GM12872 (cell line): ENCODE results near the gene TFR2.

ENCODE experiments used
- CTCF ChIP-seq: IDR thresholded peaks from 3 replicates; pipeline ENCODE4 v1.5.1; 2011; ENCODE audit warnings: low read depth, mild to moderate bottlenecking, low read length, moderate library complexity; ENCODE audit not compliant: insufficient read depth

Gene TFR2

DNA sequence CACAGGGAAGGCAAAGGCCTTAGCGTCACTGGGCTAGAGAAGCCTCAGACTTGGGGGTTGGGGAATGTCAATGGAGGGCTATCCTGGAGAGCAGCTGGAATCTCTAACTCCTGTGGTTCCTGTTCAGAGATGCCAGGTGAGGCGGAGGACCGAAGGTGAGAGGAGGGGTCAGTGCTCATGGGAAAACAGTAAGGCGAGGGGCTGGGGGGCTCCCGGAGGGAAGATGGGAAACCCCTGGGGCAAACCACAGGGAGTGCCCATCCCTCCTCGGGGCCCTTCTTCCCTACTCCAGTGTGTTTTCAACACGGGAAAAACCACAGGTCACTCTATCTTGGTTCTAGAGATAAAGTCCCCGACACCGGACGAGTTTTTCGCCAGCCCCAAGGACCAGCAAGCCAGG, 58.7 kb downstream of the TFR2 start:
- TF ChIP-seq CTCF, result no peak

- no peak for TF ChIP-seq CTCF
Measured at GRCh38 chr7:100582041-100582579, 59.2 kb downstream of the TFR2 start.

- TF ChIP-seq CTCF, result no peak
Measured at GRCh38 chr7:100580466-100581283, 60.7 kb downstream of the TFR2 start.

DNA sequence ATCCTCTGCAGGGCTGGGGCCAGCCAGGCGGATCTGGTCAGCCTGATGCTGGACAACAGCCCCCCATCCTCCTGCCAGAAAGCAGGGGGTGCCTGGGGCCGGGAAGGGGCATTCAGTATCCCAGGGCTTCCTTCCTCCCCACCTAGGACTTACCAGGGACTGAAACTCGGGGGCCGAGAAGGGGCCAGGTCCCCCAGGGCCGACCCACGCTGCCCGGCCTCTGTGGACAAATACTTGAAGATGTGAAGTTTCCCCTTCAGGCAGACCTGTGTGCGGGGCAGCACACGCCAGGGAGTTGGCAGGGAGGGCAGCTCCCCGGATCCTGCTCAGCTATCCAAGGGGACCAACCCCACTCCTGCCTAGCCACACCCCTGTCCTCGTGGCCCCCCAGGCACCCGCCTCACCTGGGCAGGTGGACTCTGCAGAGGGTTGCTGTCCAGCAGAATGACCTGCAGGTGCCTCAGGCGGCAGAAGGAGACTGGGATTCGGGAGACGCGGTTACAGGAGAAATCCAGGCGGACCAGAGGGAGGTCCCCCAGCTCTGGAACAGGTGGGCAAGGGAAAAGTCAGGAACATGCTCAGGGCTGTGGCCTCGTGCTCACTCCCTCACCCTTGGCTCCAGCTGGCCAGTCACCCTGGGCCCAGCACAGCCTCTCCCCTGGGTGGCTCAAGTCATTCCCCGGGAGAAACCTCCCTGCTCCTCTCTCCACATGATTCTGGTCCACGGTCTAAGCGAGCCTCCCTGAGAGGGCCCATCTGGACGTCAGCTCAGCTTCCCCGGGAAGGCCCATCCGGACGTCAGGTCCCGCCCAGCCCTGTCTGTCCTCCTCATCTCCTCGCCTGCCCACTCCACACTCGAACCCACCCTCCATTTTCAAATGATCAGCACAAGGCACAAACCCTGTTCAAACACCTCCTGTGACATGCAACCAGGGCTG, 62.8 kb downstream of the TFR2 start:
- no peak for TF ChIP-seq CTCF

DNA sequence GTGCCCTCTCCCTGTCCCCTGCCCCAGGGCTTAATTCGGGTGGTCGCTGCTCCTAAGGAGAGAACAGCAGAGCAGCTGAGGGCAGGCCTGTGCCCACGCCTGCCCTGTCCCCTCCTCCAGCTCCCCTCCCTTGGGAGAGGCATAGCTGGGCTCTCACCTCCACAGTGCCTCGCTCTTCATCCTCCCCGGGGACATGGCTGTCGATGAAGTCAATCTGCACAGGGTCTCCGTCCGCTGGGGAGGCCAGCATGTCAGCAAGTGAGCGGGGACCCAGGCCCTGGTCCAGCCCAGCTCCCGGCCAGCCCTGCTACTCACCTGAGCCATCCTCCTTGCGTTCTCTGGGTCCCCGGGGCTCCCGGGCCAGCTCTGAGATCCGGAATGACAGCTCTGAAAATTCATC, 63.8 kb downstream of the TFR2 start:
- TF ChIP-seq CTCF, result no peak

DNA sequence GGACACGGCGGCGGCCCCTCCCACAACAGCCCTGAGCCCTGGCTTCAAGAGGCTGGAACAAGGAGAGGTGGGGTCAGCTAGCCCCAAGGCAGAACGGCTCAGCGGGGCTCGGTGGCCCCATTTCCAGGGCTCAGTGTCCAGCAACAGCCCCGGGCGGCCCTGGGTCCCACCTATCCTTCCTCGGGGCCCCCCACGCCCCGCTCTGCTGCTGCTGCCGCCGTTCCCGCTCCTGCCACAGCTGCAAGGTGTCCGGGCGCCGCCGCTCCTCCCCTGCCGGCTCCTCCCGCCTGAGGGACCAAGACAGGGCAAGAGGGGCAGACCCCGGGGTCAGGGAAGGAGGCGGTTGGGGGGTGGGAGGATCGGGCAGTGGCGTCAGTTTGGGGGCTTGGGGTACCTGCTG, 64.2 kb downstream of the TFR2 start:
- no peak for TF ChIP-seq CTCF

- TF ChIP-seq CTCF, result no peak
Measured at GRCh38 chr7:100576384-100576993, 64.9 kb downstream of the TFR2 start.
